Sigmoid colon (tissue), 4 donors: ENCODE data around the gene SKAP1.

Experiments
- EP300 ChIP-seq, 4 donors: sonication (generic); formaldehyde crosslinking; IDR thresholded peaks; one replicate each; pipeline ENCODE4 v1.6.1; 2017; ENCODE audit warnings: antibody characterized with exemption in 4 of 4
- POLR2A ChIP-seq, 2 donors: fragments of 450-650 bp; IDR thresholded peaks; one replicate each; pipeline ENCODE4 v1.6.1; 2016; ENCODE audit warnings: antibody characterized with exemption in 2 of 2, mild to moderate bottlenecking in 2 of 2, moderate library complexity in 2 of 2
- POLR2AphosphoS5 ChIP-seq, 4 donors: sonication (generic); formaldehyde crosslinking; IDR thresholded peaks; one replicate each; pipeline ENCODE4 v1.6.1; 2017; ENCODE audit warnings: antibody characterized with exemption in 4 of 4
- TF ChIP-seq, protein P1 (sequence below), 4 experiments: fragments of 450-650 bp in 3 of 4; fragments of 200-600 bp in 1 of 4; IDR thresholded peaks; one replicate each; pipeline ENCODE4 v1.5.1; 2016 to 2019; ENCODE audit warnings: antibody characterized with exemption in 4 of 4, mild to moderate bottlenecking in 3 of 4, moderate library complexity in 2 of 4

DNA sequence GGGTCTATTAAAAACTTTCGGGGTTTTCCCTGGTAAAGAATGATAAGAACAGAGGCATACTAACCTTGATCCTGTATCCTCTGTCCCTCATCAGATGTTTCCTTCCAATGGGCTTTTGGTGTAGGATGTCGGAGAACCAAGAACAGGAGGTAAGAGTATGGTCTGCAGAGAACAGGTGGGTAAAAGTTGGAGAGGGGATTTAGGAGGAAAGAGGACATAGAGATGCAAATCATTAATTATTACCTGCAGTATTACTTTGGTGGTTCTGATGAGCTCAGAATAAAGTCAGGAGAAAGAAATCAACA lies 318.1 kb downstream of the SKAP1 start:
- no peak for TF ChIP-seq POLR2A (IDR thresholded peaks at IDR 0.05)
- TF ChIP-seq, protein P1, sequence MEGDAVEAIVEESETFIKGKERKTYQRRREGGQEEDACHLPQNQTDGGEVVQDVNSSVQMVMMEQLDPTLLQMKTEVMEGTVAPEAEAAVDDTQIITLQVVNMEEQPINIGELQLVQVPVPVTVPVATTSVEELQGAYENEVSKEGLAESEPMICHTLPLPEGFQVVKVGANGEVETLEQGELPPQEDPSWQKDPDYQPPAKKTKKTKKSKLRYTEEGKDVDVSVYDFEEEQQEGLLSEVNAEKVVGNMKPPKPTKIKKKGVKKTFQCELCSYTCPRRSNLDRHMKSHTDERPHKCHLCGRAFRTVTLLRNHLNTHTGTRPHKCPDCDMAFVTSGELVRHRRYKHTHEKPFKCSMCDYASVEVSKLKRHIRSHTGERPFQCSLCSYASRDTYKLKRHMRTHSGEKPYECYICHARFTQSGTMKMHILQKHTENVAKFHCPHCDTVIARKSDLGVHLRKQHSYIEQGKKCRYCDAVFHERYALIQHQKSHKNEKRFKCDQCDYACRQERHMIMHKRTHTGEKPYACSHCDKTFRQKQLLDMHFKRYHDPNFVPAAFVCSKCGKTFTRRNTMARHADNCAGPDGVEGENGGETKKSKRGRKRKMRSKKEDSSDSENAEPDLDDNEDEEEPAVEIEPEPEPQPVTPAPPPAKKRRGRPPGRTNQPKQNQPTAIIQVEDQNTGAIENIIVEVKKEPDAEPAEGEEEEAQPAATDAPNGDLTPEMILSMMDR (IDR thresholded peaks at IDR 0.05) = no peak
- no peak for TF ChIP-seq EP300 (IDR thresholded peaks at IDR 0.05)
- TF ChIP-seq POLR2AphosphoS5 (IDR thresholded peaks at IDR 0.05) = no peak
